Neuron (in vitro differentiated cells): ENCODE measurements around the gene HCRTR2.

Experiments
- H2AFZ ChIP-seq: one replicate; pipeline ENCODE4 v1.6.1; 2013; ENCODE audit warnings: low read depth, mild to moderate bottlenecking, inconsistent platforms, low read length, moderate library complexity
- H3K27me3 ChIP-seq: one replicate; pipeline ENCODE4 v1.6.1; 2013; ENCODE audit warnings: low read length; ENCODE audit not compliant: insufficient read depth
- H3K36me3 ChIP-seq: one replicate; pipeline ENCODE4 v1.6.1; 2013; ENCODE audit warnings: low read length; ENCODE audit not compliant: insufficient read depth
- H3K4me1 ChIP-seq: one replicate; pipeline ENCODE4 v1.6.1; 2013; ENCODE audit warnings: low read length; ENCODE audit not compliant: insufficient read depth
- H3K4me3 ChIP-seq: 2 replicates; pipeline ENCODE4 v1.5.1; 2013; ENCODE audit warnings: mild to moderate bottlenecking, low read length, moderate library complexity
- H3K9me3 ChIP-seq: one replicate; pipeline ENCODE4 v1.6.1; 2013; ENCODE audit warnings: low read length

Gene HCRTR2

GRCh38 chr6:55299286-55299985 lies 125.1 kb downstream of the HCRTR2 start:
- Histone ChIP-seq H3K9me3 (no peaks in the 10 kb centered on the region), H3K4me1 (no peaks in the 10 kb centered on the region), H3K4me3 (no peak overlapping the region), H3K36me3 (no peaks in the 10 kb centered on the region), H2AFZ (no peak overlapping the region), H3K27me3 (no peaks in the 10 kb centered on the region)

GRCh38 chr6:55304747-55305146 lies 130.4 kb downstream of the HCRTR2 start:
- Histone ChIP-seq H3K36me3 (no peaks in the 10 kb centered on the region), H3K4me1 (no peaks in the 10 kb centered on the region)

GRCh38 chr6:55319961-55320695 lies 145.8 kb downstream of the HCRTR2 start:
- no peaks in the 10 kb centered on the region for H3K36me3 ChIP-seq
- H3K27me3 ChIP-seq: no peaks in the 10 kb centered on the region
- no peaks in the 10 kb centered on the region for H3K9me3 ChIP-seq
- H3K4me1 ChIP-seq: no peaks in the 10 kb centered on the region
- no peak overlapping the region for H3K4me3 ChIP-seq
- no peak overlapping the region for H2AFZ ChIP-seq

More at GRCh38 chr6:55304747-55305146, 130.4 kb downstream of the HCRTR2 start:
- no peak overlapping the region for H2AFZ ChIP-seq
- H3K4me3 ChIP-seq: no peak overlapping the region
- H3K9me3 ChIP-seq: no peaks in the 10 kb centered on the region
- H3K27me3 ChIP-seq: no peaks in the 10 kb centered on the region

- Histone ChIP-seq H3K4me1 (no peaks in the 10 kb centered on the region), H2AFZ (no peak overlapping the region), H3K9me3 (no peaks in the 10 kb centered on the region), H3K4me3 (no peak overlapping the region), H3K27me3 (no peaks in the 10 kb centered on the region), H3K36me3 (no peaks in the 10 kb centered on the region)
These were observed 146.4 kb downstream of the HCRTR2 start for GRCh38 chr6:55320696-55321086.

- H3K9me3 ChIP-seq: no peaks in the 10 kb centered on the region
- no peak within 1 kb of the TSS for H2AFZ ChIP-seq
- no peaks in the 10 kb centered on the region for H3K36me3 ChIP-seq
- no peak within 1 kb of the TSS for H3K4me3 ChIP-seq
- H3K4me1 ChIP-seq: no peaks in the 10 kb centered on the region
- H3K27me3 ChIP-seq: no peaks in the 10 kb centered on the region
These were observed 152.9 kb downstream of the HCRTR2 start, which contains the start of gene GFRAL for GRCh38 chr6:55327169-55327568. Gene GFRAL, plus strand, starts transcription at chr6:55327469. Its CDS starts 86 bp downstream, at chr6:55327555.
